ENCODE measurements around the gene CDKL4.
"Not testable (repeated sequence)": the region's sequence is repeated elsewhere in the genome, so short reads cannot be mapped to it uniquely, and the experiment has no call there.

The CDKL4 gene

GRCh38 chr2:39176997-39177396 lies 66.8 kb downstream of the CDKL4 start:
- no peak for FAIRE-seq

GRCh38 chr2:39175026-39175812 lies 68.6 kb downstream of the CDKL4 start:
- no peak for FAIRE-seq

- no peak for FAIRE-seq
Measured at GRCh38 chr2:39174022-39174421, 69.7 kb downstream of the CDKL4 start.

GRCh38 chr2:39172047-39172706 lies 71.6 kb downstream of the CDKL4 start:
- not testable (repeated sequence) for FAIRE-seq

GRCh38 chr2:39171621-39172020 lies 72.1 kb downstream of the CDKL4 start:
- no peak for FAIRE-seq

DNA sequence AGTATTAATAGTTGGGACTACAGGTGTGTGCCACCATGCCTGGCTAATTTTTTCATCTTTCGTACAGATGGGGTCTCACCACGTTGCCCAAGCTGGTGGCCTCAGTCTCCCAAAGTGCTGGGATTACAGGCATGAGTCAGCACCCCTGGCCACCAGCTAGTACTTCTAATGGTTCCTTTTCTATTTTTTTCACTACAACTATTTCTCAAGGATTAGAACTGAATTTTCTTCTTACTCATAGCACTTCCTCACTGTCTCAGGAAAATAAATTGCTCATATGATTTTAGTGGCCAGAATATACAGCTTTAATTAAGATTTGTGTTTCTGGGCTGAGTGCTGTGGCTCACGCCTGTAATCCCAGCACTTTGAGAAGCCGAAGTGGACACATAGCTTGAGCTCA lies 79.7 kb downstream of the CDKL4 start:
- FAIRE-seq, result no peak

DNA sequence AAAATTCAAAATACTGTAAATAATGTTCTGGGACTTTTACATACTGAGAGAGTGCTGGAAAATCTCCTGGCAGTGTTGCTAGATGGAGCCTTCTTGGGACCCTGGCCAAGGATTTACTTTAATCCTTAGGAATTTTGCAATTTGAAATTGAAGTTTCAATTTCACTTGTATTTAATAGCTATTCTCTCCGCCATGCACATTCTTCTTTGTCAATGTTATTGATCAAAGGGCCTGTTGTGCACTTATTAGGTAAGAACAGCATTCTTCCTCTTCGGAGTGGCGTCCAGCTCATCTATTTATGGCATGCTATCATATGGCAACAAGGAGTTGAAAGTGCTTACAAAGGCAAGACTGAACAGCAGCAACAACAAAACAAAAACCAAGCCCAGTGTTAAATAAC lies 82.8 kb downstream of the CDKL4 start:
- no peak for FAIRE-seq

- no peak for FAIRE-seq
Measured at GRCh38 chr2:39159283-39159682, 84.5 kb downstream of the CDKL4 start.

- FAIRE-seq, result no peak
Measured at GRCh38 chr2:39158351-39158750, 85.4 kb downstream of the CDKL4 start.

GRCh38 chr2:39156846-39157245 lies 86.9 kb downstream of the CDKL4 start:
- no peak for FAIRE-seq

- FAIRE-seq, result no peak
Measured at GRCh38 chr2:39156107-39156506, 87.7 kb downstream of the CDKL4 start.

DNA sequence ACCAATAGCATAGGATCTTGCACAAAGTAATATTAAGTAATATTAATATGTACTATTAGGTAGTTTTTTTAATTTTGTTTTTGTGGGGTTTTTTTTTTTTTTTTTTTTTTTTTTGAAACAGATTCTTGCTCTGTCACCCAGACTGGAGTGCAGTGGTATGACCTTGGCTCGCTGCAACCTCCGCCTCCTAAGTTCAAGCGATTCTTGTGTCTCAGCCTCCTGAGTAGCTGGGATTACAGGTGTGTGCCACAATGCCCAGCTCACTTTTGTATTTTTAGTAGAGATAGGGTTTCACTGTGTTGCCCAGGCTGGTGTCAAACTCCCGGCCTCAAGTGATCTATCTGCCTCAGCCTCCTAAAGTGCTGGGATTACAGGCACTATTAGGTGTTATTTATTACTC lies 88.2 kb downstream of the CDKL4 start:
- FAIRE-seq, result not testable (repeated sequence)

DNA sequence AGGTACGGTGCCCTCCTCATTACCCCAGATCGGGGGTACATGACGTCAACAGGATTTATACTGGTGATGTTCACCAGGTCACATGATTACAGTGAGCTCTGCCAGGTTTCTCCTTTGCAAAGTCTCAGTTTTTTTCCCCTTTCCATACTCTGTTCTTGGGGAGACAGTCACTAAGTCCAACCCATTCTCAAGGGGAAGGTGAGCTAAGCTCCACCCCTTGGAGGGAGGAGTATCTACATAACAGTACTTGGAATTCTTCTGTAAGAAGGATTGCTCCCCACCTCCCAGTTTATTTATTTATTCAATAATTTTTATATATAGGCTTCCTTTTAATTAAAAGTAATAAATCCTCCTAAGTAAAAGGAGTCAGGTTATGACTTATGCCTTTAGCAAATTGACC lies 88.8 kb downstream of the CDKL4 start:
- FAIRE-seq, result no peak

DNA sequence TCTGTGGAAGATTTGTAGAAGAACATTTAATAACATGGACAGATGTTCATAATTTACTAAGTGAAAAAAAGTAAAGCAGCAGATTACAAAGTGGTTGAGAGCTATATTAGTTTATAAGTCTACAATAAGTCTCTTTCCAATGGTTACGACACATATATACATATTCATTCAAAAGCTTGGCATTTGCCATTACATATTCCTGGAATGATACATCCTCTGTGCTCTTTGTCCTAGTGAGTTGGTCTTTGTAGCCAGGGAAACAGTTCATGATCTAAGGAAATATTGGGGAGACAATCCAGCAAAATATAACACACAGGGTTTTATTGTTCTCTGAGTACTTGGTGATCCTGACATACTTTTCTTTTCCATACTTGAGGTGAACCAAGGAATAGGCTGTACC lies 90.5 kb downstream of the CDKL4 start:
- no peak for FAIRE-seq

DNA sequence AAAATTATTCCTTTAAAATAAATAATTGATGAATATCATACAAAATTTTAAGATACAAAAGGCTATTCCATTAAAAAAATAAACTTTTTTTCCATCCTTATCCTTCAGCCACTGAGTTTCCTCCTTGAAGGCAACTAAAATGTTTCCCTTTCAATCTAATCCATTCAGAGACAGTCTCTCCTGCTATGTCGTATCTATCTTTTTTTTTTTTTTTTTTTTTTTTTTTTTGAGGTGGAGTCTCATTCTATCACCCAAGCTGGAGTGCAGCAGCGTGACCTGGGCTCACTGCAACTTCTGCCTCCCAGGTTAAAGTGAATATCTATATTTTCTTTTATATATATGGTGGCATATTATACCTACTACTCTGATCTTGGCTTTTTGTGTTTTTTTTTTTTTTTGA lies 91.3 kb downstream of the CDKL4 start:
- FAIRE-seq, result no peak

- FAIRE-seq, result no peak
Measured at GRCh38 chr2:39150890-39151497, 92.8 kb downstream of the CDKL4 start.

GRCh38 chr2:39150102-39150562 lies 93.6 kb downstream of the CDKL4 start:
- FAIRE-seq, result no peak

DNA sequence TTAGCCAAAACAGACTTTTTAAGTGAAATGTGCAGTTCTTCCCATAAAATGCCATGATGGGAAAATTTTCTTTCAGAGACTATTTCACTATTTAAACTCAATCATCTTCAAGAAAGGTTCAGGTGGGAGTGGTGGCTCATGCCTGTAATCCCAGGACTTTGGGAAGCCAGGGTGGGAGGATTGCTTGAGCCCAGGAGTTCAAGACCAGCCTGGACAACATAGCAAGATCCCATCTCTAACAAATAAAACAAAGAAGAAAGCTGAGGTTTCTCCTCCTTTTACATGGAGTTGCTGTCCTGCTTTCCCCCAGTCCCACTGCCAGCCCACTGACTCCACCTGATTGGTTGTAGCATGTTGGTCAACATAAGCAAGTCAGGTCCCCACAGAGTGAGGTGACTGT lies 97.1 kb downstream of the CDKL4 start:
- FAIRE-seq, result no peak

- no peak for FAIRE-seq
Measured at GRCh38 chr2:39145906-39146421, 97.8 kb downstream of the CDKL4 start.

DNA sequence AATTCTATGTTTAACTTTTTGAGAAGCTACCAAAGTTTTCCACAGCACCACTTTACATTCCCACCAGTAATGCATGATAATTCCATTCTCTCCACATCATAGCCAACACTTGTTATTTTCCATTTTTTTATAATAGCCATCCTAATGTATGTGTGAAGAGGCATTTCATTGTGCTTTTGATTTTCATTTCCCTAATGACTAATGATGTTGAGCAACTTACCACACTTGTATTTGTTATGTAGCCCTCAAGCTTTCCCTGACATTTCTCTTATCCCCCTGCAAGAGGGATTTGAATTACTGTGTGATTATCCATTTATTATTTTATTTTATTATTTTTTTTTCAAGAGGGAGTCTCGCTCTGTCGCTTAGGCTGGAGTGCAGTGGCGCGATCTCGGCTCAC lies 99.4 kb downstream of the CDKL4 start:
- no peak for FAIRE-seq

- FAIRE-seq, result no peak
Measured at GRCh38 chr2:39142904-39143605, 100.7 kb downstream of the CDKL4 start.

DNA sequence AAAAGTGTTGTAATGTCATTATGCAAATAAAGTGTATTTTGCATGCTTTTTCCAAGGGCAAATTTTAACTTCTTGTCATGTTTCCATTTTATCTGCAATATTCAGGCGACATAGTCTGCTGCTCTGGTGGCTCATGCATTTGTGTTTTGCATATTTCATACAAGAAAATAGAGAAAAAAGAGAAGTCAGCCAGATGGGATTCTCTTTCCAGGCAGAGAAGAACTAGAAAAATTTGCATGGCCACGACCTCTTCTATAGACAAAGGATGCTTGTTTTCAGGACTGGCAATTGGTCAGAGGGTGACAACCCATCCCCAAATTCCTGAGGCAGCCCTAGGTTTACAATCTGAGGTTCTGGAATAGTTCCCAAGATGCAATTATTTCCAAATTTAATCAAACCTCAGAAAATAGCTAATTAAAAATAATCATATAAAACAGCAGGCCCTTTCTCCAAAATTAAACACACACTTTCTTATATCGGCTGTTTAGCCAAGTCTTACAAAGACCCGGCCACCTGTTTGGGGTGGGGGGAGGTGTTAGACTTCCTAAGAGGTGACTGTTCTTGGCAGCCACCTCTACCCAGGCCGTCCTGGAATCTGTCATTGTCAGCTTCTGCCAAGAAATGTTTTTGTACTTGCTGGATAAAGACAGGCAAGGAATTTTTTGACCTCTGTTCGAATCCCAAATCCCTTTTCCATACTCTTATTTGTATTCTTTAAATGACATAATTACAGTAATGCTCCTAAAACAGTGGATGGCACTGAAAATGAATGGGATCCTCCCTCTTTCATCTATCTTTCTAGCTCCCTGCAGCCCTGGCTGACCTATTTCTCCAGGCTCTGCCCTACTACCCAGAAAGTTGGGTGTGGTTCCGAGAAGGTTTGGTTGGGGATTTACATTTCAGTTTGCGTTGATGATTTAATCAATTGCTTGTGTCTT lies 102.2 kb downstream of the CDKL4 start:
- FAIRE-seq, result no peak

All from TTC549 (cell line).